Naive B cell (primary cell): ENCODE results near the gene ATP1B3. TPM values are rescaled to one million over a fixed set of nuclear protein-coding genes. Genes with fewer than 3 reads are reported as not detected.

Experiments used
- polyA plus RNA-seq, 6 donors: library from polyadenylated mRNA; unstranded; fragments of 300-500 nt; fragmentation: Illumina TruSeq; gene quantifications; one replicate each; pipeline ENCODE4 v1.2.3, GENCODE V29; 2021; ENCODE audit warnings: low read depth in 6 of 6

ATP1B3 gene
- polyA plus RNA-seq, 6 donors from 2014 or later: 55.9 to 86.4 (median 64.3) TPM

Other genes with a start within 250 kb of the ATP1B3 start
- gene RNF7, start 138.3 kb upstream of the ATP1B3 start, polyA plus RNA-seq: 100 to 1,000 TPM; 108 to 190 (median 120) TPM
- gene GRK7, start 113.2 kb upstream of the ATP1B3 start, polyA plus RNA-seq: under 1 TPM in 2 of 6 donors, not detected in 4; 0.08 to 0.29 TPM